HCT116 (cell line): ENCODE measurements around the gene CHST8. TPM values are rescaled to one million over a fixed set of nuclear protein-coding genes. Genes with fewer than 3 reads are reported as not detected.

ENCODE experiments used
- ATAC-seq: fragments of 200-7000 bp; cut with Tn5 transposase; 2 replicates; pipeline ENCODE4 v1.9.1; 2020; ENCODE audit warnings: mild to moderate bottlenecking, moderate library complexity
- BruUV-seq: library from RNA; stranded (reverse); fragments of 400-500 nt; replicated peaks from 2 replicates; lab custom pipeline; 2021; lab: Mats Ljungman, UMichigan
- CTCF ChIA-PET: fragments of 300-600 bp; sonication (Branson Sonifier 250); formaldehyde crosslinking; loops from one replicate; lab custom pipeline; 2021; ENCODE audit warnings: antibody characterized with exemption; lab: Charles Lee
- POLR2A ChIA-PET: fragments of 300-600, 350-600 bp; sonication (Branson Sonifier 250); formaldehyde crosslinking; loops from one replicate; lab custom pipeline; 2021; ENCODE audit warnings: antibody characterized with exemption; lab: Charles Lee
- RAD21 ChIA-PET, 2 experiments: fragments of 300-600 bp; sonication (Branson Sonifier 250); formaldehyde crosslinking; loops; one replicate each; lab custom pipeline; 2023; ENCODE audit warnings: low total read pairs in 2 of 2; ENCODE audit not compliant: uncharacterized antibody in 2 of 2, unreplicated experiment in 2 of 2, low non-redundant PET in 1 of 2; lab: Charles Lee
- DNase-seq: peaks from one replicate; pipeline ENCODE4 v3.0.0-alpha.2; 2010; ENCODE audit warnings: low read depth, low spot score
- H2AFZ ChIP-seq: fragments of 200-600 bp; shearing (Covaris generic), sonication (generic); 2 replicates; pipeline ENCODE4 v1.6.1; 2017; ENCODE audit warnings: low read depth, mixed run types, mixed read lengths, antibody characterized with exemption, low read length; ENCODE audit not compliant: poor library complexity, severe bottlenecking
- H3K27ac ChIP-seq: 2 replicates; pipeline ENCODE4 v1.5.1; 2012; ENCODE audit warnings: low read depth, low read length
- H3K27me3 ChIP-seq: fragments of 200-600 bp; sonication (generic); 2 replicates; pipeline ENCODE4 v1.6.1; 2016; ENCODE audit warnings: mixed run types, low read length, mixed read lengths; ENCODE audit not compliant: insufficient read depth
- H3K36me3 ChIP-seq, 2 experiments: fragments of 200-500 bp in 1 of 2; fragments of 200-600 bp in 1 of 2; sonication (Bioruptor generic) in 1 of 2; sonication (generic) in 1 of 2; 2 replicates each; pipeline versions ENCODE4 v1.5.1 to v1.6.1; 2014 to 2016; ENCODE audit warnings: low read length in 2 of 2, inconsistent platforms in 1 of 2, mixed read lengths in 1 of 2, mixed run types in 1 of 2; ENCODE audit not compliant: insufficient read depth in 2 of 2, control insufficient read depth in 1 of 2
- H3K4me1 ChIP-seq, 2 experiments: fragments of 200-600 bp in 1 of 2; sonication (generic) in 1 of 2; 2 replicates each; pipeline versions ENCODE4 v1.5.1 to v1.6.1; 2012 to 2017; ENCODE audit warnings: low read length in 2 of 2, inconsistent platforms in 1 of 2, mild to moderate bottlenecking in 1 of 2, mixed read lengths in 1 of 2, mixed run types in 1 of 2, moderate library complexity in 1 of 2; ENCODE audit not compliant: insufficient read depth in 2 of 2, control insufficient read depth in 1 of 2
- H3K4me2 ChIP-seq: fragments of 200-600 bp; sonication (generic); 2 replicates; pipeline ENCODE4 v1.6.1; 2017; ENCODE audit warnings: mixed run types, low read length, mixed read lengths
- H3K4me3 ChIP-seq, 2 experiments: fragments of 200-600 bp in 1 of 2; sonication (generic) in 1 of 2; replicated peaks in 1 of 2; 2 replicates each; pipeline ENCODE4 v1.5.1; 2011 to 2016; ENCODE audit warnings: low read length in 2 of 2, control low read depth in 1 of 2, low read depth in 1 of 2, mild to moderate bottlenecking in 1 of 2, mixed read lengths in 1 of 2, mixed run types in 1 of 2
- H3K79me2 ChIP-seq: fragments of 200-600 bp; sonication (generic); 2 replicates; pipeline ENCODE4 v1.6.1; 2017; ENCODE audit warnings: mild to moderate bottlenecking, mixed run types, low read length, moderate library complexity, mixed read lengths; ENCODE audit not compliant: insufficient read depth
- H3K9ac ChIP-seq: fragments of 200-600 bp; sonication (generic); 2 replicates; pipeline ENCODE4 v1.6.1; 2016; ENCODE audit warnings: low read length, mixed read lengths
- H3K9me2 ChIP-seq: fragments of 200-600 bp; sonication (generic), shearing (Covaris generic); 2 replicates; pipeline ENCODE4 v1.6.1; 2017; ENCODE audit warnings: mixed run types, mild to moderate bottlenecking, moderate library complexity; ENCODE audit not compliant: insufficient read depth
- H3K9me3 ChIP-seq, 2 experiments: fragments of 200-500 bp in 1 of 2; fragments of 200-600 bp in 1 of 2; sonication (Bioruptor generic) in 1 of 2; sonication (generic) in 1 of 2; 2 replicates each; pipeline ENCODE4 v1.6.1; 2014 to 2017; ENCODE audit warnings: low read length in 2 of 2, mixed read lengths in 2 of 2, inconsistent platforms in 1 of 2, low read depth in 1 of 2, mild to moderate bottlenecking in 1 of 2, mixed run types in 1 of 2, moderate library complexity in 1 of 2; ENCODE audit not compliant: control insufficient read depth in 1 of 2, insufficient read depth in 1 of 2
- H4K20me1 ChIP-seq: fragments of 200-600 bp; sonication (generic), shearing (Covaris generic); 2 replicates; pipeline ENCODE4 v1.6.1; 2017; ENCODE audit warnings: mixed run types, mild to moderate bottlenecking, moderate library complexity; ENCODE audit not compliant: insufficient read depth
- CBX3 ChIP-seq: IDR thresholded peaks from 2 replicates; pipeline ENCODE4 v1.6.1; 2012; ENCODE audit warnings: low read depth
- EGR1 ChIP-seq: IDR thresholded peaks from 2 replicates; pipeline ENCODE4 v1.6.1; 2012; ENCODE audit warnings: low read depth
- ELF1 ChIP-seq: IDR thresholded peaks from 2 replicates; pipeline ENCODE4 v1.6.1; 2012; ENCODE audit warnings: low read depth, borderline replicate concordance
- EZH2phosphoT487 ChIP-seq: fragments of 200-600 bp; IDR thresholded peaks from 2 replicates; pipeline ENCODE4 v1.6.1; 2018; ENCODE audit warnings: antibody characterized with exemption, borderline replicate concordance
- FOSL1 ChIP-seq: IDR thresholded peaks from 2 replicates; pipeline ENCODE4 v1.6.1; 2012; ENCODE audit warnings: low read depth
- JUND ChIP-seq: IDR thresholded peaks from 2 replicates; pipeline ENCODE4 v1.6.1; 2012
- POLR2A ChIP-seq: IDR thresholded peaks from 2 replicates; pipeline ENCODE4 v1.7.0; 2011; ENCODE audit warnings: borderline replicate concordance; ENCODE audit not compliant: insufficient read depth, insufficient read length; ENCODE audit errors: extremely low read depth
- POLR2AphosphoS5 ChIP-seq: IDR thresholded peaks from 2 replicates; pipeline ENCODE4 v1.6.1; 2011; ENCODE audit warnings: mild to moderate bottlenecking, low read depth, low read length, moderate library complexity
- RAD21 ChIP-seq: IDR thresholded peaks from 2 replicates; pipeline ENCODE4 v1.6.1; 2012; ENCODE audit warnings: low read depth, mild to moderate bottlenecking
- SIN3A ChIP-seq: IDR thresholded peaks from 2 replicates; pipeline ENCODE4 v1.6.1; 2012; ENCODE audit warnings: low read depth
- SP1 ChIP-seq: IDR thresholded peaks from 2 replicates; pipeline ENCODE4 v1.6.1; 2012; ENCODE audit warnings: low read depth
- SRF ChIP-seq: IDR thresholded peaks from 2 replicates; pipeline ENCODE4 v1.6.1; 2012; ENCODE audit warnings: low read depth
- YY1 ChIP-seq: IDR thresholded peaks from 2 replicates; pipeline ENCODE4 v1.6.1; 2011; ENCODE audit warnings: low read length, low read depth, moderate library complexity, mild to moderate bottlenecking; ENCODE audit not compliant: insufficient replicate concordance; ENCODE audit errors: extremely low read depth
- ZFX ChIP-seq: fragments of 450-650 bp; IDR thresholded peaks from 2 replicates; pipeline ENCODE4 v1.6.1; 2017
- ZNF274 ChIP-seq: fragments of 200-500 bp; sonication (Bioruptor generic); IDR thresholded peaks from 2 replicates; pipeline ENCODE4 v1.6.1; 2014; ENCODE audit warnings: mild to moderate bottlenecking, low read depth, low read length, inconsistent platforms
- intact Hi-C: fragments of 100-400 bp; cut with micrococcal nuclease; formaldehyde crosslinking; loops from 2 replicates; pipeline ENCODE4 v1.10.0; 2022
- total RNA-seq: library from RNA; stranded (reverse); gene quantifications from one replicate; pipeline ENCODE4 v1.2.1, GENCODE V29; 2021; ENCODE audit not compliant: unreplicated experiment
- TF ChIP-seq, protein P1 (sequence below): IDR thresholded peaks from 2 replicates; pipeline ENCODE4 v1.6.1; 2012; ENCODE audit warnings: low read depth
- TF ChIP-seq, protein P2 (sequence below): IDR thresholded peaks from 2 replicates; pipeline ENCODE4 v1.6.1; 2011; ENCODE audit warnings: mild to moderate bottlenecking, low read length, moderate library complexity; ENCODE audit not compliant: insufficient replicate concordance; ENCODE audit errors: extremely low read depth
- TF ChIP-seq, protein P3 (sequence below): IDR thresholded peaks from 2 replicates; pipeline ENCODE4 v1.6.1; 2012
- TF ChIP-seq, protein P4 (sequence below), 3 experiments: fragments of 200-600 bp in 1 of 3; sonication (generic) in 1 of 3; IDR thresholded peaks in 2 of 3; conservative IDR thresholded peaks in 1 of 3; 2 replicates each; pipeline ENCODE4 v1.5.1; 2012 to 2017; ENCODE audit warnings: low read depth in 2 of 3, low read length in 2 of 3, antibody characterized with exemption in 1 of 3, borderline replicate concordance in 1 of 3, control low read depth in 1 of 3, mild to moderate bottlenecking in 1 of 3, mixed read lengths in 1 of 3, mixed run types in 1 of 3, moderate library complexity in 1 of 3; ENCODE audit not compliant: insufficient read depth in 1 of 3
- TF ChIP-seq, protein P5 (sequence below): IDR thresholded peaks from 2 replicates; pipeline ENCODE4 v1.6.1; 2012

The CHST8 gene
- total RNA-seq, 1 experiment from 2014 or later, result not detected

DNA sequence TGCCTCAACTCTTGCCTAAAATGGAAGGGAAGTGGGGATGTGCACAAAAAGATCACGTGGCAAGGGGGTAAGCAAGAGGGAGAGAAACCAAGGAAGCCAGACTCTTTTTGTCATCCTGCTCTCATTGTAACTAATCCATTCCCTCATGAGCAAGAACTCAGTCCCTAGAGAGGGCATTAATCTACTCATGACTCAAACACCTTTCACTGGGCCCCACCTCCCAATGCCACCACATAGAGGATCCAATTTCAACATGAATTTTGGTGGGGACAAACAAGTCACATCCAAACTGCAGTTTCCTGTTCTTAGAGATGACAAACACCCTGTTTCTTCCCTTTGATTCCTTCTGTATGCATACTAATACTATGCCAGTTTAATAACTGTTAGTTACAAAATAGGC lies 11.2 kb upstream of the CHST8 start:
- CTCF ChIA-PET, result no interaction called here
- TF ChIP-seq, protein P1, sequence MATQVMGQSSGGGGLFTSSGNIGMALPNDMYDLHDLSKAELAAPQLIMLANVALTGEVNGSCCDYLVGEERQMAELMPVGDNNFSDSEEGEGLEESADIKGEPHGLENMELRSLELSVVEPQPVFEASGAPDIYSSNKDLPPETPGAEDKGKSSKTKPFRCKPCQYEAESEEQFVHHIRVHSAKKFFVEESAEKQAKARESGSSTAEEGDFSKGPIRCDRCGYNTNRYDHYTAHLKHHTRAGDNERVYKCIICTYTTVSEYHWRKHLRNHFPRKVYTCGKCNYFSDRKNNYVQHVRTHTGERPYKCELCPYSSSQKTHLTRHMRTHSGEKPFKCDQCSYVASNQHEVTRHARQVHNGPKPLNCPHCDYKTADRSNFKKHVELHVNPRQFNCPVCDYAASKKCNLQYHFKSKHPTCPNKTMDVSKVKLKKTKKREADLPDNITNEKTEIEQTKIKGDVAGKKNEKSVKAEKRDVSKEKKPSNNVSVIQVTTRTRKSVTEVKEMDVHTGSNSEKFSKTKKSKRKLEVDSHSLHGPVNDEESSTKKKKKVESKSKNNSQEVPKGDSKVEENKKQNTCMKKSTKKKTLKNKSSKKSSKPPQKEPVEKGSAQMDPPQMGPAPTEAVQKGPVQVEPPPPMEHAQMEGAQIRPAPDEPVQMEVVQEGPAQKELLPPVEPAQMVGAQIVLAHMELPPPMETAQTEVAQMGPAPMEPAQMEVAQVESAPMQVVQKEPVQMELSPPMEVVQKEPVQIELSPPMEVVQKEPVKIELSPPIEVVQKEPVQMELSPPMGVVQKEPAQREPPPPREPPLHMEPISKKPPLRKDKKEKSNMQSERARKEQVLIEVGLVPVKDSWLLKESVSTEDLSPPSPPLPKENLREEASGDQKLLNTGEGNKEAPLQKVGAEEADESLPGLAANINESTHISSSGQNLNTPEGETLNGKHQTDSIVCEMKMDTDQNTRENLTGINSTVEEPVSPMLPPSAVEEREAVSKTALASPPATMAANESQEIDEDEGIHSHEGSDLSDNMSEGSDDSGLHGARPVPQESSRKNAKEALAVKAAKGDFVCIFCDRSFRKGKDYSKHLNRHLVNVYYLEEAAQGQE, result no peak
- no peak for TF ChIP-seq SIN3A
- TF ChIP-seq SP1, result no peak
- no peak for TF ChIP-seq YY1
- TF ChIP-seq ELF1, result no peak
- no peak for TF ChIP-seq EZH2phosphoT487
- no peak for TF ChIP-seq JUND
- no peak for TF ChIP-seq CBX3
- TF ChIP-seq SRF, result no peak
- TF ChIP-seq RAD21, result no peak
- TF ChIP-seq, protein P2, sequence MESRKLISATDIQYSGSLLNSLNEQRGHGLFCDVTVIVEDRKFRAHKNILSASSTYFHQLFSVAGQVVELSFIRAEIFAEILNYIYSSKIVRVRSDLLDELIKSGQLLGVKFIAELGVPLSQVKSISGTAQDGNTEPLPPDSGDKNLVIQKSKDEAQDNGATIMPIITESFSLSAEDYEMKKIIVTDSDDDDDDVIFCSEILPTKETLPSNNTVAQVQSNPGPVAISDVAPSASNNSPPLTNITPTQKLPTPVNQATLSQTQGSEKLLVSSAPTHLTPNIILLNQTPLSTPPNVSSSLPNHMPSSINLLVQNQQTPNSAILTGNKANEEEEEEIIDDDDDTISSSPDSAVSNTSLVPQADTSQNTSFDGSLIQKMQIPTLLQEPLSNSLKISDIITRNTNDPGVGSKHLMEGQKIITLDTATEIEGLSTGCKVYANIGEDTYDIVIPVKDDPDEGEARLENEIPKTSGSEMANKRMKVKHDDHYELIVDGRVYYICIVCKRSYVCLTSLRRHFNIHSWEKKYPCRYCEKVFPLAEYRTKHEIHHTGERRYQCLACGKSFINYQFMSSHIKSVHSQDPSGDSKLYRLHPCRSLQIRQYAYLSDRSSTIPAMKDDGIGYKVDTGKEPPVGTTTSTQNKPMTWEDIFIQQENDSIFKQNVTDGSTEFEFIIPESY, result no peak
- no peak for TF ChIP-seq EGR1
- no peak for TF ChIP-seq FOSL1
- TF ChIP-seq ZNF274, result no peak
- TF ChIP-seq, protein P3, sequence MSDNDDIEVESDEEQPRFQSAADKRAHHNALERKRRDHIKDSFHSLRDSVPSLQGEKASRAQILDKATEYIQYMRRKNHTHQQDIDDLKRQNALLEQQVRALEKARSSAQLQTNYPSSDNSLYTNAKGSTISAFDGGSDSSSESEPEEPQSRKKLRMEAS, result no peak
- TF ChIP-seq POLR2AphosphoS5, result no peak
- TF ChIP-seq, protein P4, sequence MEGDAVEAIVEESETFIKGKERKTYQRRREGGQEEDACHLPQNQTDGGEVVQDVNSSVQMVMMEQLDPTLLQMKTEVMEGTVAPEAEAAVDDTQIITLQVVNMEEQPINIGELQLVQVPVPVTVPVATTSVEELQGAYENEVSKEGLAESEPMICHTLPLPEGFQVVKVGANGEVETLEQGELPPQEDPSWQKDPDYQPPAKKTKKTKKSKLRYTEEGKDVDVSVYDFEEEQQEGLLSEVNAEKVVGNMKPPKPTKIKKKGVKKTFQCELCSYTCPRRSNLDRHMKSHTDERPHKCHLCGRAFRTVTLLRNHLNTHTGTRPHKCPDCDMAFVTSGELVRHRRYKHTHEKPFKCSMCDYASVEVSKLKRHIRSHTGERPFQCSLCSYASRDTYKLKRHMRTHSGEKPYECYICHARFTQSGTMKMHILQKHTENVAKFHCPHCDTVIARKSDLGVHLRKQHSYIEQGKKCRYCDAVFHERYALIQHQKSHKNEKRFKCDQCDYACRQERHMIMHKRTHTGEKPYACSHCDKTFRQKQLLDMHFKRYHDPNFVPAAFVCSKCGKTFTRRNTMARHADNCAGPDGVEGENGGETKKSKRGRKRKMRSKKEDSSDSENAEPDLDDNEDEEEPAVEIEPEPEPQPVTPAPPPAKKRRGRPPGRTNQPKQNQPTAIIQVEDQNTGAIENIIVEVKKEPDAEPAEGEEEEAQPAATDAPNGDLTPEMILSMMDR (IDR thresholded peaks at IDR 0.05 in 2 of 3, conservative IDR thresholded peaks at IDR 0.05 in 1 of 3; ENCODE audit: borderline replicate concordance in 1 of 3, insufficient read depth in 1 of 3, low read depth in 2 of 3, low read length in 2 of 3), result no peak
- TF ChIP-seq POLR2A, result no peak
- TF ChIP-seq ZFX, result no peak
- TF ChIP-seq, protein P5, sequence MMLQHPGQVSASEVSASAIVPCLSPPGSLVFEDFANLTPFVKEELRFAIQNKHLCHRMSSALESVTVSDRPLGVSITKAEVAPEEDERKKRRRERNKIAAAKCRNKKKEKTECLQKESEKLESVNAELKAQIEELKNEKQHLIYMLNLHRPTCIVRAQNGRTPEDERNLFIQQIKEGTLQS, result no peak

More for the DNA sequence above, 11.2 kb upstream of the CHST8 start:
- no peak overlapping the region for H3K4me2 ChIP-seq
- H3K79me2 ChIP-seq, result no peaks in the 10 kb centered on the region
- no peak overlapping the region for H2AFZ ChIP-seq
- ChIA-PET RAD21 (no interaction called here), POLR2A (no interaction called here)
- ATAC-seq (no peak), DNase-seq (no peak)
- intact Hi-C loops, result no loop called here
- H3K9me2 ChIP-seq, result no peaks in the 10 kb centered on the region
- no peak overlapping the region for H3K27ac ChIP-seq
- H4K20me1 ChIP-seq, result no peaks in the 10 kb centered on the region
- H3K36me3 ChIP-seq, result no peaks in the 10 kb centered on the region
- H3K4me3 ChIP-seq, result no peak overlapping the region
- BruUV-seq, result no TSS peak
- H3K27me3 ChIP-seq, result peaks cover 35% of the 10 kb centered on the region
- H3K4me1 ChIP-seq, result no peaks in the 10 kb centered on the region
- 0 out of 4 replicates have a peak, but pooled peaks cover 0 to 4% of the 10 kb centered on the region in 2 experiments for H3K9me3 ChIP-seq
- no peak overlapping the region for H3K9ac ChIP-seq
